ENCODE measurements around the gene RAPGEF1.

The RAPGEF1 gene

GRCh38 chr9:131621551-131622358 is 118.1 kb downstream of the RAPGEF1 start:
- peak; percentile 70 for DNase-seq

- no peak for DNase-seq
Observed at GRCh38 chr9:131620764-131621520, 118.9 kb downstream of the RAPGEF1 start.

DNA sequence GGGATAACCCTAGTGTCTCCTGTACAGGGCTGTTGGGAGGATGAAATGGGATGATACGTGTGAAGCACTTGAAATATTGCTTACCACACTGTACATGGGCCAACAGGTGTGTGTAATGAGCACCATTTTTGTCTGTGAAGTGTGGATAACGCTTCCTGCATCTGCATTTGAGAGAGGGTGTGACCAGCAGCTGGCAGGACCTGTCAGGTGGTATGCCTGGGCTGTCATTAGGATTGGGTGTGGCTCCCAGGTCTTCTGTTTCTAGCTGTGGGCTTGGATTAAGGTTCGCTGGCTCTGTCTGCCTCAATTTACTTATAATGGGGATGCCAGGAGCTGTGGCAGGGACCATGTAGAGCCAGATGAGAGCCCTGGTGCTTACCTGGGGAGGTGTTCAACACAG is 120.2 kb downstream of the RAPGEF1 start:
- no peak for DNase-seq

GRCh38 chr9:131618785-131619184 is 121.1 kb downstream of the RAPGEF1 start:
- no peak for DNase-seq

DNA sequence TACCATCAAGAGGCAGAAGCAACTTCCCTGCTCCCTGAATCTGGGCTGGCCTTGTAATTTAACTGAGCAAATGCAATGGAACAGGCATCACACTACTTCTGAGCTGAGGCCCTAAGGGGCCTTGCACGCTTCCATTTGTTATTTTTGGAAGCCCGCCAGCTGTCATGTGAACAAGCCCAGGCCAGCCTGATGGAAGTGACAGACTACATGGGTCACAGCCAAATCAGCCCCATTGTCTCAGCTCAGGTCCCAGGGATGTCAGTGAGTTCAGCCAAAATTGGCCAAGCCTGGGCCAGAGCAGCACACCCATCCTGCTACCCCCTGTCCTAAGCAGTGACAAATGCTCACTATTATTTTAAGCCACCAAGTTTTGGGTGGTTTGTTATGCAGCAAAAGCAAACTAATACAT is 121.8 kb downstream of the RAPGEF1 start:
- DNase-seq = no peak

- DNase-seq = no peak
Observed at GRCh38 chr9:131617611-131618010, 122.3 kb downstream of the RAPGEF1 start.

DNA sequence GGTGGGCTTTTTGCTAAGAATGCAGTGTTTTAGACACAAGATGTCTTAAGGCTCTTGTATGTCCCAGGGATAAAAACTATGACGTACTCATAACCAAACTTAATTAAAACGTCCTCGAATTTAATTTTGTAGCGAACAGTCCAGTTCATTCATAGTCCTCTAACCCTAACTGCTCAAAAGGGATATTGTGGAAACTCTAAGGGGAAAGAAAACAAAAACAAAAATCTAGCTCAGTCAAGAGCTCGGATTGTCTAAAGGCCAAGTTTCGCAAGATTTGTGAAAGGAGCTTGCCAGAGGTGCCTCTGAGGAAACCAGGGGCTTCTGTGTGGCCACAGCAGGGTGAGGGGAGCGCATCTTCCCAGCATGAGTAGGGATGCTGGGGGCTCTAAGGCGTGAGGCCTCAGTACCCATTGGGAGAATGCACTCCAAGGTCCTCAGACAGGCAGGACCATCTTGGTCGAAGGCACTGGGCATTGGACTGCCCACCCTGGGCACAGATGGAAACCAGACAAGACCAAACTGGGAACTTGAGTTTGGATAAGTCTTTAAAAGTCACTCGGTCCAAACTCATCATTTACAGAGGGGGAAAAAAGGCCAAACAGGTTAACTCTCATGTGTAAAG is 122.8 kb downstream of the RAPGEF1 start:
- DNase-seq = no peak

- DNase-seq = no peak
Observed at GRCh38 chr9:131614340-131614915, 125.4 kb downstream of the RAPGEF1 start.

- no peak for DNase-seq
Observed at GRCh38 chr9:131613921-131614320, 126.0 kb downstream of the RAPGEF1 start.

GRCh38 chr9:131612851-131613250 is 127.0 kb downstream of the RAPGEF1 start:
- no peak for DNase-seq

- no peak for DNase-seq
Observed at GRCh38 chr9:131611586-131612315, 128.1 kb downstream of the RAPGEF1 start.

- no peak for DNase-seq
Observed at GRCh38 chr9:131610231-131610761, 129.6 kb downstream of the RAPGEF1 start.

DNA sequence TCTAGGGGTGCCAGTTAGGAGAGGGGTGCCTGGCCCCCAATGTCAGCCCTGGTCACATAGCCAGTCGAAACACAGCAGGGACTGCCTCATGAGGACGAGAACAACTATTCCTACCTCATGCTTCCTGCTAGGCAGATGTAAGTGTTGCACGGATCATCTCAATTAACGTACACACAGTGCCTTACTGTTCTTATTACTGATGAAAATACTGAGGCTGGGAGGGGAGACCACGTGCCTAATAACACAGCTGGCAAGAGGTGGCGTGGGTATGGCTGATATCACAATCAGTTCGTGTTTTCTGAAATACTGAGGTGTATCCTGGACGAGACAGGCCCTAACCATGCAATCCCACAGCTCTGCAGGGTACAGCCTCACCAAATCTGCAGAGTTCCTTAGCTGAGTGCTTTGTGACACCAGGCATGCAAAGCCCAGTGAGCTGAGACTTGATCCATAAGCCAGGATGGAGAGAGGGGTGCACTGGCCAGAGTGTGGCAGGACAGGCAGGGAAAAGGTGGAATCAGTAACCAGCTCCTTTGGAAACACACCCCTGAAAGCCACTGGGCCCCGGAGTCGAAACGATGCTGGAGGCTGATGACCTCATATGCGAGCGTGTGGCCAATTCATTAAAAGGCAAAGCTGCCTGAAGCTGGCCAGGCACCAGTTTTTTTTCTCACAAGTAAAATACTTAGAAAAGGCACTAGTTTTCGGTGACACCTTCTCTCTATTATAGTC is 130.6 kb downstream of the RAPGEF1 start:
- DNase-seq = no peak

- no peak for DNase-seq
Observed at GRCh38 chr9:131608493-131609037, 131.3 kb downstream of the RAPGEF1 start.

GRCh38 chr9:131607591-131607990 is 132.3 kb downstream of the RAPGEF1 start:
- DNase-seq = no peak

- no peak for DNase-seq
Observed at GRCh38 chr9:131606896-131607567, 132.8 kb downstream of the RAPGEF1 start.

DNA sequence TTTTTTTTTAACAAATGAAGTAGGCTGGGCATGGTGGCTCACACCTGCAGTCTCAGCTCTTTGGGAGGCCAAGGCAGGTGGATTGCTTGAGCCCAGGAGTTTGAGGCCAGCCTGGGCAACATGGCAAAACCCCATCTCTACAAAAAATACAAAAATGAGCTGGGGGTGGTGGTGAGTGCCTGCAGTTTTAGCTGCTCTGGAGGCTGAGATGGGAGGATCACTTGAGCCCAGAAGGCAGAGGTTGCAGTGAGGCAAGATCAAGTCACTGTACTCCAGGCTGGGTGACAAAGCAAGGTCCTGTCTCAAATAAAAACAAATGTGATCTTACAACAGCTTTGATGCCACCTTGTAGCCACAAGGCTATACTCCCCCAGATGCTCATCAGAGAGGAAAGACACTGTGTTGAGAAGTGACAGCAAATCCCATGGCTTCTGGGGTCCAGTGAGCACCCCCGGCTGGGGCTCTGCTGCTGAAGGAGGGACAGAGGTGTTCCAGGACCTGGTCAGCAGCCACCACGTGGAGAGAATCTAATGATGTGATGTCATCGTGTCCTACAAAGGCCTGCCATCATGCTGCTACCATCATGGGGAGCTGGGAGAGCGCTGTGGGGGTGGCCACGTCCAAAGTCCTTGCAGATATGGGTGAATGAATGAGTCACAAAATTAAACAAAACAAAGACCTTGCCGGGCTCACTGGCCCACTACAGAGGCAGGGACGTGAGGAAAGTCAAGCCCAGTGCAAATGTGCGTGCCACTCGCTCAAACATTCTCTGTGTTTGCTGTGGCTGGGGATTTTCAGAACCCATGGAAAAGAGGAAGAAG is 133.9 kb downstream of the RAPGEF1 start:
- no peak for DNase-seq

- DNase-seq = no peak
Observed at GRCh38 chr9:131603711-131604439, 136.0 kb downstream of the RAPGEF1 start.

- no peak for DNase-seq
Observed at GRCh38 chr9:131603199-131603598, 136.7 kb downstream of the RAPGEF1 start.

Measured in CD4-positive, alpha-beta T cell treated with Interleukin-15 for 1 hour (primary cell).